DMS79 (cell line): Measurements from ENCODE around the gene EEFSEC.

Experiments
- DNase-seq: peaks from one replicate; lab custom pipeline; 2025; lab: John Stamatoyannopoulos, UW

The EEFSEC gene

GRCh38 chr3:128153156-128154041 lies at the start of gene EEFSEC:
Gene EEFSEC, plus strand, starts transcription at chr3:128153481. Its CDS starts 27 bp downstream, at chr3:128153508.
- DNase-seq = peak; percentile 51

GRCh38 chr3:128107834-128108233 lies 45.4 kb upstream of the EEFSEC start:
- no peak for DNase-seq

- DNase-seq = no peak
Observed at GRCh38 chr3:128111147-128111546, 42.1 kb upstream of the EEFSEC start.

GRCh38 chr3:128112357-128112968 lies 40.8 kb upstream of the EEFSEC start:
- DNase-seq = no peak

GRCh38 chr3:128113817-128114794 lies 39.2 kb upstream of the EEFSEC start:
- no peak for DNase-seq

- no peak for DNase-seq
Observed at GRCh38 chr3:128122013-128122412, 31.3 kb upstream of the EEFSEC start.

- DNase-seq = no peak
Observed at GRCh38 chr3:128123156-128123537, 30.1 kb upstream of the EEFSEC start.

- DNase-seq = peak; percentile 97
Observed at GRCh38 chr3:128123538-128124368, 29.5 kb upstream of the EEFSEC start, which contains the start of gene RUVBL1. Gene RUVBL1, minus strand, starts transcription at chr3:128123812. Its CDS starts 88 bp downstream, at chr3:128123724.

- no peak for DNase-seq
Observed at GRCh38 chr3:128127236-128127635, 26.0 kb upstream of the EEFSEC start.

GRCh38 chr3:128128251-128128650 lies 25.0 kb upstream of the EEFSEC start:
- no peak for DNase-seq

- no peak for DNase-seq
Observed at GRCh38 chr3:128131897-128132646, 21.2 kb upstream of the EEFSEC start.

GRCh38 chr3:128133273-128133883 lies 19.9 kb upstream of the EEFSEC start:
- no peak for DNase-seq

- DNase-seq = no peak
Observed at GRCh38 chr3:128143496-128143895, 9.8 kb upstream of the EEFSEC start.

- DNase-seq = no peak
Observed at GRCh38 chr3:128144512-128145187, 8.6 kb upstream of the EEFSEC start.

GRCh38 chr3:128145279-128145678 lies 8.0 kb upstream of the EEFSEC start:
- DNase-seq = no peak

GRCh38 chr3:128146201-128146600 lies 7.1 kb upstream of the EEFSEC start:
- DNase-seq = no peak

- no peak for DNase-seq
Observed at GRCh38 chr3:128149650-128150049, 3.6 kb upstream of the EEFSEC start.

- DNase-seq = no peak
Observed at GRCh38 chr3:128151758-128152274, 1.5 kb upstream of the EEFSEC start.
